Lower leg skin (tissue), 4 donors: ENCODE measurements around the gene DNTTIP2. TPM values are rescaled to one million over a fixed set of nuclear protein-coding genes. Genes with fewer than 3 reads are reported as not detected.

ENCODE experiments used
- DNase-seq, 2 donors: peaks; one replicate each; pipeline ENCODE4 v3.0.0-alpha.2; 2019; ENCODE audit warnings: low spot score in 2 of 2
- H3K4me3 ChIP-seq: fragments of 200-600 bp; sonication (generic); 2 replicates; pipeline ENCODE4 v1.5.1; 2017; ENCODE audit warnings: mild to moderate bottlenecking, low read depth; ENCODE audit not compliant: poor library complexity, severe bottlenecking
- CTCF ChIP-seq, 3 donors: fragments of 450-650 bp; IDR thresholded peaks; one replicate each; pipeline ENCODE4 v1.5.1; 2016; ENCODE audit warnings: antibody characterized with exemption in 3 of 3, mild to moderate bottlenecking in 3 of 3, moderate library complexity in 2 of 3
- POLR2A ChIP-seq, 2 donors: fragments of 450-650 bp; IDR thresholded peaks; one replicate each; pipeline ENCODE4 v1.6.1; 2016 to 2017; ENCODE audit warnings: antibody characterized with exemption in 2 of 2, mild to moderate bottlenecking in 1 of 2, moderate library complexity in 1 of 2
- WGBS, 2 donors: methylation state at CpG; one replicate each; pipeline ENCODE4 v1.1.5; 2018; 5-methylcytosine and 5-hydroxymethylcytosine counted together
- intact Hi-C: fragments of 100-400 bp; cut with DNase I; formaldehyde crosslinking; loops from one replicate; pipeline ENCODE4 v1.15.0; 2023; ENCODE audit warnings: low total_unique reads
- total RNA-seq, 4 donors: library from RNA; depleted of rRNA; stranded (reverse); fragments of >200 nt; gene quantifications; one replicate each; pipeline ENCODE4 v1.1.0, GENCODE V29; 2016

Gene DNTTIP2
- total RNA-seq, 4 donors from 2014 or later = 27.0 to 42.0 (median 34.8) TPM

GRCh38 chr1:93824834-93825233, 54.2 kb downstream of the DNTTIP2 start:
- TF ChIP-seq POLR2A (IDR thresholded peaks at IDR 0.05) = no peak
- TF ChIP-seq CTCF (IDR thresholded peaks at IDR 0.05) = no peak
- intact Hi-C loops = no loop called here
- no peak overlapping the region for H3K4me3 ChIP-seq
- WGBS, 2 donors = 74% methylated on average over 6 of the region's 6 CpGs; no CpG with 5 or more reads in 1 of the 2 donors
- DNase-seq = no peak

GRCh38 chr1:93822730-93823425, 56.1 kb downstream of the DNTTIP2 start:
- TF ChIP-seq POLR2A (IDR thresholded peaks at IDR 0.05) = no peak
- no peak for TF ChIP-seq CTCF (IDR thresholded peaks at IDR 0.05)

GRCh38 chr1:93821423-93822144, 57.4 kb downstream of the DNTTIP2 start:
- no peak for DNase-seq
- TF ChIP-seq POLR2A (IDR thresholded peaks at IDR 0.05) (no peak), CTCF (IDR thresholded peaks at IDR 0.05) (no peak)
- H3K4me3 ChIP-seq = no peak overlapping the region
- intact Hi-C loops = no loop called here
- WGBS, 2 donors = 86 to 94% methylated on average over 4 of the region's 4 CpGs

More at GRCh38 chr1:93822730-93823425, 56.1 kb downstream of the DNTTIP2 start:
- no peak overlapping the region for H3K4me3 ChIP-seq
- DNase-seq = no peak
- no CpG with 5 or more reads among the region's 2 CpGs for WGBS, 2 donors
- intact Hi-C loops = no loop called here

DNA sequence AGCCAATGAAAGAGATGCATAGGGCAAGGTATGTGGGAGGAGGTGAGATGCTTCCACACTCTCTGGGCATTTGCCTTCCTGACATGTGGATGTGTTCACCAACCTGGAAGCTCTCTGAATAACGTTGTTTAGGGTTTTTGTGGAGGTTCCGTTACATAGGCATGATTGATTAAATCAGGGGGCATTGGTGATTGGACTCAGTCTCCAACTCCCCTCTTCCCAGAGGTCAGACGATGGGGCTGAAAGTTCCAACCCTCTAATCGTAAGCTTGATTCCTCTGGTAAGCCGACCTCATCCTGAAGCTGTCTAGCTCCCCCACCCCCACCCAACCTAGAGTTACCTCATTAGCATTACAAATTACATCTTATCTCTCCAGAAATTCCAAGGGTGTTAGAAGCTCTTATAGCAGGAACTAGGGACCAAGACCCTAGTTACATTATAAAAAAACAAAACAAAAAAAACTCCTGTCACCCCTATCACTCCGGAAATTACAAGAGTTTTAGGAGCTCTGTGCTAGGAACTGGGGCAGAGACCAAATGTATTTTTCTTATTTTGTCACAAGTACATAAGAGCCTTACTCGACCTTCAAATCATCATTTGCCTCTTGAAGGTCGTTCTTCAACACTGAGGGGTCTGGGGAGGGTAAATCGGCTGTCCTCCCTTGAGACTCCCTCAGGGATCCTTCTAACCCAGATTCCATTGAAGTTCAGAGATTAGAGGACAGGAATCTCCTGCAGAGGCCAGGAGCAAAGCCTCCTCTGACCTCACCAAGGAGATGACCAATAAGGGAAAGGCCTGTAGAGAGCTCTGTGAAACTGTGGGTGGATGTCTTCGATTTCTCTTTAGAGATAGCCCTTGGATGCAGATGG, 58.2 kb downstream of the DNTTIP2 start:
- TF ChIP-seq POLR2A (IDR thresholded peaks at IDR 0.05) (no peak), CTCF (IDR thresholded peaks at IDR 0.05) (no peak)
- WGBS, 2 donors = 85 to 90% methylated on average over 10 of the region's 10 CpGs
- intact Hi-C loops = no loop called here
- H3K4me3 ChIP-seq = no peak overlapping the region
- DNase-seq = no peak

DNA sequence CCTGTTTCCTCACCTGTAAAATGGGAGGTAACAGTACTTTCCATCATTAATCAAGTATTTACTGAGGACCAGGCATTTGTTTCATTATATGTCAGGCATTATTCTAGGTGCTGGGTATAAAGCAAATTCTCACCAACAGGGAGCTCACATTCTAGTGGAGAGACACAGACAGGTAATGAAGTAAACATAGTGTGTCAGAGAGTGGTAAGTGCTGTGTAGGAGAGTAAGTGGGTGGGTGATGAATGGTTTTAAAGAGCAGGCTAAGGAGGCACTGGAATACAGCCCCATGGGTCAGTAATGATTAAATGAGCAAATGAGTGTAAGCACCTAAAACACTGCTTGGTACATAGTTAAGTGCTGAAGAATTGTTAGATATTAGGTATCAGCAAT, 60.4 kb downstream of the DNTTIP2 start:
- no peak for TF ChIP-seq CTCF (IDR thresholded peaks at IDR 0.05)
- no peak for TF ChIP-seq POLR2A (IDR thresholded peaks at IDR 0.05)
- no peak for DNase-seq
- intact Hi-C loops = loop anchor here (10.0 kb wide), 1 partner anchor 384 kb away; no protein-coding TSS in a partner anchor
- no peak overlapping the region for H3K4me3 ChIP-seq
